GM18907 (cell line): ENCODE results near the gene EIF4G3.
A peak's percentile ranks its signal among the peaks of the same experiment; 100 is the strongest.
"Not testable (repeated sequence)": the region's sequence is repeated elsewhere in the genome, so short reads cannot be mapped to it uniquely, and the experiment has no call there.

ENCODE experiments used
- ATAC-seq: cut with Tn5 transposase; IDR thresholded peaks from one replicate; pipeline ENCODE4 v1.9.1; 2021; ENCODE audit warnings: mild to moderate bottlenecking, moderate library complexity; ENCODE audit not compliant: unreplicated experiment

The EIF4G3 gene

GRCh38 chr1:21037091-21037490 lies 139.6 kb downstream of the EIF4G3 start:
- no peak for ATAC-seq

- no peak for ATAC-seq
These were observed 140.9 kb downstream of the EIF4G3 start for GRCh38 chr1:21035794-21036193.

DNA sequence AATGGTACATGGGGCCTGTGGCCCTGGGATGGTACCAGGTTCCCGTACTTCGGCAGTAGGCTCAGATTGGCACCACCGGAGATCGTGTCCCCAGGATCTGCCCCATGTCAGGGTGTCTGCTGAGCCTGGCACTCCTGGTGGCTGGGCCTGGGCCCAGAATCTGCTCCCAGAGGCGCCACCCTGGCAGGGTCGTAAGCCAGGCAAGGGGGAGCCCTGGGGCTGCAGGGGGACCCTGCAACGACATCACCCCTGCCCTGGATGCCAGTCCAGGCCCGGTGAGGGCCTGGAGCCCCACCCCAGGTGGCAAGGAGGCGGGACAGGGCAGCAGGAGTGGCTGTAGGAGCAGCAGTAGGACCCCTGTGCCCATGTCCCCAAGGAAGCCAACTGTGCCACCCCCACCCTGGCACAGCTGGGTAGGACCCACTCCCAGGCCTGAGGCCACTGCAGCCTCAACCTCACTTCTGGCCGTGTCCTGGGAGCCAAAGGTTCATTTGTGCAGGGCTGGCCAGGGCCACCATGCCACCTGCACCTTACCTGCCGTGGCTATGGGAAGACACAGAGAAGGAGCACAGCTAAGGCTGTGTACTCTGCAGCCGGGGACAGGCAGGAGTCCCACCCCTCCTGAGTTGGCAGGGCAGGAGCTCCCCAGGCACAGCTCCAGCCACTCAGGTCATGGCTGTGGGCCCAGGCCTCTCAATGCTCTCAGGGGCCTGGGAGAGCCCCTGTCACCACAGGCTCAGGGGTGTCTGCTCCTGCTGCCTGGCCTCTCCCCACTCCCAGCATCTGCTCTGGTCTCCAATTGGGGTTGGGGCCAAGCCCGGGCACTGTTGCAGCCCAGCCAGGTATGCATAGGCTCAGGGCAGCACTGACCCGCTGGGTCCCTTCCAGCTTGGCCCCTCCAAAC lies 141.7 kb downstream of the EIF4G3 start:
- no peak for ATAC-seq

DNA sequence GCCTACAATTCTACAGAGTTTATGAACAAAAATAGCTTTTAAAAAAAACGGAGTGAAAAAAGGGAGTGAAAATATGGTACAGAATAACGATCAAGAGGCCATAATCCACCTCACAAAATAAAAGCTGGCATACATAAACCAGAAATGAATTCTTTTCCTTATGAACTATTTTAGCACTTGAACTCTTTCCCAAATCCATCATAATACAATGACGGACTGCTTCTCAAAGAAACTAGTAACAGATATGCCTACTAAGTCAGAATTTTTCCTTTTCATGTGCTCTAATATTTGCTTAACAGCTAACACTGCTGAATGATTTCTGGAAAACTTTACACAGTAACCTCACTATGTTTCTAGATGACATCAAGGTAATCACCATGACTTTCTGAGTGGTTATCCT lies 144.0 kb downstream of the EIF4G3 start:
- no peak for ATAC-seq

DNA sequence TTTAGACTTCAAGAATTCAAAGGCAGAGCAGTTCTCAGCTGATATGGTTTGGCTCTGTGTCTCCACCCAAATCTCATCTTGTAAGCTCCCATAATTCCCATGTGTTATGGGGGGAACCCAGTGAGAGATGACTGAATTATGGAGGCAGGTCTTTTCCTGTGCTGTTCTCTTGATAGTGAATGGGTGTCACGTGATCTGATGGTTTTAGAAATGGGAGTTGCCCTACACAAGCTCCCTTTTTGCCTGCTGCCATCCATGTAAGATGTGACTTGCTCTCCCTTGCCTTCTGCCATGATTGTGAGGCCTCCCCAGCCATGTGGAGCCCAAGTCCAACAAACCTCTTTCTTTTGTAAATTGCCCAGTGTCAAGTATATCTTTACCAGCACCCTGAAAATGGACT lies 146.5 kb downstream of the EIF4G3 start:
- ATAC-seq, result no peak

DNA sequence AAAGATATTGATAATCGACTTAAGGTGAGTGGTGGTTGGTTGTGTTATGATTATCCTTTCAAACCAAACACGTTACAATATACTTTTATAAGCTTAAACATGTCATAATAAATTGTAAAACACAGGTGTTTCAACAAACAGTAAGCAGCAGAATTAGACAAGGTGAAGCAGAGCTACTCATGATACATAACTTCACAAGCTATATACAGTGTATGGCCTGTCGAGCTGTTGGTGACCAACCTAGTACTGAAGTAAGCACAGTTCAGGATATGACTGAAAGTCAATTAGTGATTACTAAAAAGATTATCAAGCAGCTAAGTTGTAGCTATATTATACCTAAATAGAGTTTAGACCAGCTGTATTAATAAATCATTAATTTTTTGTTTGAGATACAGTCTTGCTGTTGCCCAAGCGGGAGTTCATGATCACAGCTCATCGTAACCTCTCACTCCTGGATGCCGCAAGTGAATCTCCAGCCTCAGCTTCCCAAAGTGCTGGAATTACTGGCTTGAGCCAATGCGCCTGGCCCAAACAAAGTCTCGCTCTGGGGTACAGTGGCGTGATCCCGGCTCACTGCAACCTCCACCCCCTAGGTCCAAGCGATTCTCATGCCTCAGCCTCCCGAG lies 148.1 kb downstream of the EIF4G3 start:
- ATAC-seq, result no peak

DNA sequence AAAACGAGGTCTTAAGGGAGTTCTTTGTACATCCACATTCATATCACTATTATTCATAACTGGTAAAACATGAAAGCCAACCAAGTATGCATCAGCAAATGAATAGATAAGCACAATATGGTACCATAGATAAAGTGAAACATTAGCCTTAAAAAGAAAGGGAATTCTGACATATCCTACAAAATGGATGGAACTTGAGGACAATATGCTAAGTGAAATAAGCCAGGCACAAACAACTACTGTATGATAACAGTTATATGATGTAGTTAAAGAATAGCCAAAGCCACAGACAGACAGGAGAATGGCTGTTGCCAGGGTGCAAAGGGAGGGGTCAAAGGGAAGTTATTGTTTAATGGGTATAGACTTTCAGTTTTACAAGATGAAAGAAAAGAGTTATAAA lies 148.9 kb downstream of the EIF4G3 start:
- ATAC-seq, result no peak

DNA sequence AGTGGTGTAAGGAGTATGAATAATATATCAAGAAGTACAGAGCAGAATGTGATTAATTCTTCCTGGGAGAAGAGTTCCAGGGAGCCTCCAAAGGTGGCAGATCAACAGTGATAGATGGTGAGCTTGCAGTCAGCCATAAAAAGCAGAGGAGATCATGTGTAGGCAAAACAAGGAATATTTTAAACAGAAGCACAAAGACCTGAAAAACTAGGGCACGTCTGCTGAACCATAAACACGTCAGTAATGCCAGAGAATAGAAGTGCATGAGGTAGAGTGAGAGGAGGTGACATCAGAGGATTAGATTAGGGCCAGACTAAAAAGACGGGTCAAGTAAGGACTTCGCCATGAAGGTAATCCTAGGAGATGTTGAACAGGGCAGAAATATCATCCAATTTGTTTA lies 151.8 kb downstream of the EIF4G3 start:
- no peak for ATAC-seq

DNA sequence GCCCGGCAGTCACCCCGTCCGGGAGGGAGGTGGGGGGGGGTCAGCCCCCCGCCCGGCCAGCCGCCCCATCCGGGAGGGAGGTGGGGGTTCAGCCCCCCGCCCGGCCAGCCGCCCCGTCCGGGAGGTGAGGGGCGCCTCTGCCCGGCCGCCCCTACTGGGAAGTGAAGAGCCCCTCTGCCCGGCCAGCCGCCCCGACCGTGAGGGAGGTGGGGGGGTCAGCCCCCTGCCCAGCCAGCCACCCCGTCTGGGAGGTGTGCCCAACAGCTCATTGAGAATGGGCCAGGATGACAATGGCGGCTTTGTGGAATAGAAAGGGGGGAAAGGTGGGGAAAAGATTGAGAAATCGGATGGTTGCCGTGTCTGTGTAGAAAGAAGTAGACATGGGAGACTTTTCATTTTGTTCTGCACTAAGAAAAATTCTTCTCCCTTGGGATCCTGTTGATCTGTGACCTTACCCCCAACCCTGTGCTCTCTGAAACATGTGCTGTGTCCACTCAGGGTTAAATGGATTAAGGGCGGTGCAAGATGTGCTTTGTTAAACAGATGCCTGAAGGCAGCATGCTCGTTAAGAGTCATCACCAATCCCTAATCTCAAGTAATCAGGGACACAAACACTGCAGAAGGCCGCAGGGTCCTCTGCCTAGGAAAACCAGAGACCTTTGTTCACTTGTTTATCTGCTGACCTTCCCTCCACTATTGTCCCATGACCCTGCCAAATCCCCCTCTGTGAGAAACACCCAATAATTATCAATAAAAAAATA lies 152.4 kb downstream of the EIF4G3 start:
- not testable (repeated sequence) for ATAC-seq

GRCh38 chr1:21022279-21023040 lies 154.2 kb downstream of the EIF4G3 start:
- peak; percentile 90 for ATAC-seq

DNA sequence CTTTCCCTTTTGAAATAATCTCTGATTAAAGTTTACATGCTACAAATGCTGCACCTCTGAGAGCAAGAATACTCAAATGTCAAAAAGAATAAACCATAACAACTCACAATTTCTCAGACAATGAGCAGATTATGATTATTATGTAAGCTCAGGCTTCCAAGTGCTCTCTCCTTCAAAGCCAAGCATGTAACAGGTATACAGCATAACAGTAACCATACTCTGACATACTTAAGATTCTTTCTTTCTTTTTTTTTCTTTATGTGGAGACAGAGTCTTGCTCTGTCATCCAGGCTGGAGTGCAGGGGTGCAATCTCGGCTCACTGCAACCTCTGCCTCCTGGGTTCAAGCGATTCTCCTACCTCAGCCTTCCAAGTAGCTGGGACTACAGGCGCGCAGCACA lies 155.4 kb downstream of the EIF4G3 start:
- ATAC-seq, result no peak

DNA sequence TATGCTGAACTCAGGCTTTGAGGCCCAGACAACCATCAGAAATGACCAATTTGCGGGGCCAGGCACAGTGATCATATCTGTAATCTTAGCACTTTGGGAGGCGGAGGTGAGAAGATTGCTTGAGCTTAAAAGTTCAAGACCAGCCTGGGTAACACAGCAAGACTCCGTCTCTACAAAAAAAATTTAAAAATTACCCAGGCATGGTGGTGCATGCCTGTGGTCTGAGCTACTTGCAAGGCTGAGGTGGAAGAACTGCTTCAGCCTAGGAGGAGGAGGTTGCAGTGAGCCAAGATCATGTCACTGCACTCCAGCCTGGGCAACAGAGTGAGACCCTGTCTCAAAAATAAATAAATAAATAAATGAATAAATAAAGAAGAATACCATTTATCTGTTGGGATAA lies 156.5 kb downstream of the EIF4G3 start:
- no peak for ATAC-seq

DNA sequence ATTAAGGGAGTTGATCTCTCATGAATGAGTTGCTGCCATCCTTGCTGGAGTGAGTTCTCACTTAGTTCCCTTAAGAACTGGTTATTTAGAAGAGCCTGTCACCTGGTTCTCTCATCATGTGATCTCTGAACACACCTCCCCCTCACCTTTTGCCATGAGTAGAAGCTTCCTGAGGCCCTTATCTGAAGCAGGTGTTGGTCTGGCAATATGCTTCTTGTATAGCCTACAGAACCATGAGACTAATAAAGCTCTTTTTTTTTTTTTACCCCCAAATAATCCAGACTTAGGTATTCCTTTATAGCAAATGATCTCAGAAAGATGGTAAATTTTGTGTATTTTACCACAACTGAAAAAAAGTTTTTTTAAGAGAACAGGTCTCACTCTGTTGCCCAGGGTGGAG lies 158.0 kb downstream of the EIF4G3 start:
- ATAC-seq, result no peak

DNA sequence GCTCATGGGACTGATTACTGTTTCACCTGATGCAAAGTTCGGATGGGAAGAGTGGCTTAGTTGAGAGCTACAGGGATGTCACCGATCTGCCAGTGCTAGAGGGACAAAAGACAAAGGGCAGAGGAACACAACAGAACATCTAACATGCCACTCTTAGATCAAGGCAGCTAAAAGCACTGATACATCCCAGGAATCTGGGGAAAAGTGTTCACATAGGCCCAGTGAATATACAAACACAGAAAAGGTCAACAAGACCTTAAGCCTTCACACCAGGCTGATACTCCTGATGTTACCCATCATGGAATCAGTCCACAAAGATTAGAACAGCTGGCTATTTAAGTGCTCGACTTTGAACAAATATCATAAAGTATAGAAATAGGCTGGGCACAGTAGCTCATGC lies 163.2 kb downstream of the EIF4G3 start:
- ATAC-seq, result no peak

- ATAC-seq, result no peak
These were observed 163.8 kb downstream of the EIF4G3 start for GRCh38 chr1:21012937-21013336.

GRCh38 chr1:21007876-21008275 lies 168.8 kb downstream of the EIF4G3 start:
- no peak for ATAC-seq

GRCh38 chr1:21005466-21006239 lies 171.0 kb downstream of the EIF4G3 start:
- no peak for ATAC-seq

GRCh38 chr1:21003281-21004045 lies 173.2 kb downstream of the EIF4G3 start:
- ATAC-seq, result no peak

DNA sequence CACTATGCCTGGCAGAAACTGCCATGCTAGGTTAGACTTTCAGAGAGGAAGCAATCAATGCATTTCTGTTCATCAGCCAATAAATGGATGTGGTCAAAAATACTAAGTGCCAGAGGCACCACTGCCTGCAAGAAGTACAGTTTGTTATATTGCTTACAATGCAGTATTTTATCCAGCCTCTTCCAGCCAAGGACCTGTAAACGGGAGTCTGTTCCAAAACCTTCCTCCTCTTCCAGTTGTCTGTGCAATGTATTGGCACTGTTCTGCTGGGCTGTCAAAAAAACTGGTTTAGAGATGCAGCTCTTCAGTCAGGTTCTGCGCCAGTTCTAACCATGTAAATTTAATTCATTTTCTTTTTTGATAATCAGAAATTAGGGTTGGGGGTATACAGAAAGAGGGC lies 175.7 kb downstream of the EIF4G3 start:
- ATAC-seq, result no peak

DNA sequence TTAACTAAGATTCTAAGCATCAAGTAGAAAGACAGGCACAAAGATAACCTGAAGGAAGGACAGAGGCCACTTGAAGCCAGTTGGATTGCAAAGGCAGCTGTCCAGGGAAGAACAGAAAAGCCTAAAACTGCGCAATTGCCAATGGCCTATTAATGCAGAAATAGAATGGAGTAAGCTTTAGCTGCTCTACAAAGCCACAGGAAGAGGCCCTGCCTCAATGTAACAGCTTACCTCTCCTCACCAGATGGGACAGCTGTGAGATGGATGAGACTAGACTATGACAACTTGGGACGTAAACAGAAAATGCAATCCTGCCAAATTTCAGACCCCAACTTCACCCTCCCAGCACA lies 176.5 kb downstream of the EIF4G3 start:
- no peak for ATAC-seq
